ENCODE measurements around the gene ANTXR1.
"Not testable (repeated sequence)": the region's sequence is repeated elsewhere in the genome, so short reads cannot be mapped to it uniquely, and the experiment has no call there.

The ANTXR1 gene

GRCh38 chr2:69213782-69214181 is 200.8 kb downstream of the ANTXR1 start:
- ATAC-seq = no peak

DNA sequence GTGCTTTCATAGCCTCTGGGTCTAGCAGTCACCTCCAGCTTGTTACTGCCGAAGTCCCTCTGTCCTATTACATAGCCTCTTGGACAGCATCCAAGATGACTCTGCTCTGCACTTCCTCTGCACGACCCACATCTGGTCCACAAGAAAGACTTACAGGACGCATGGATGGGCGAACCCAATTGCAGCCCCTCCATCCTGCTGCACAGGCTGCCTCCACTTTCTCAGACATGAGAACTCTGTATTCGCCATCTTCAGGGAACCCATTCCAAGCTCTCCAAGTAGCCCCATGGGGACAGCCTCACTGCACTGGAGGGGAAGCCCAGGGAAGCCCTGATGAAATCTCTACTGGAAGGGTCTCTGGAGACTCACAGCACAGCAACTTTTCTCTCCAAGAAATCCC is 201.9 kb downstream of the ANTXR1 start:
- ATAC-seq = no peak

GRCh38 chr2:69216535-69217332 is 203.8 kb downstream of the ANTXR1 start:
- ATAC-seq = no peak

DNA sequence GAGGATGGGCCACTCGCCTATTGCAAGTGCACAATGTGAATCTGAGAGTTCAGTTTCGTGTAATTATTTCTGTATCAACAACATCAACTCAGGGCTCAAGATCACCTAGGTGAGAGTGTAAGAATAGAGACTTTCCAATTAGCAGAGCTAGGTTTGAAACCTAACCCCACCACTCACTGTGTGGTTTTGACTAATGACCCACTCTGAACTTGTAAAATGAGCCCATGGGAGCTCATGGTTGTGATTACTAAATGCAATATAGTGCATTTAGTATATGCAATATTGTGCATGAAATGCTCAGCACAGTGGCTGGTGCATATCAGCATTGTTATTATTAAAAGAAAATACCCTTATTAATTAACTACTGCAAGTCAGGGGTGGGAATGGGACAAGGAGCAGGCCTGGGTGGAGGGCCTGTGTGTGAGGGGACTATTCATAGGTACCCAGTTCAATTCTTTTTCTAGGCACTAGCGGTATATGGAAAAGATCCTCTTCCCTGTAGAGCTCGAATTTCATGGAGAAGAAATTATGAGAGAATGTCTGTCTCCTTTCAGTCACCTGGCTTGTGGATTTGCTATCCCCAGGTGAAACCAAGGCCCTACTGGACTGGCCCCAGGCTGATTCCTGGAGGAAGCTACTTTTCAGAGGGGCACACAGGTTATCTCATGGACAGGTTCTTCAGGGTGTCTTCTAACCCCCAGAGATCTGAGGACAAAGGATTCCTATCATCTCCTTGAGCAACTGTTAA is 204.5 kb downstream of the ANTXR1 start:
- no peak for ATAC-seq

- no peak for ATAC-seq
Measured at GRCh38 chr2:69221512-69221911, 208.5 kb downstream of the ANTXR1 start.

- no peak for ATAC-seq
Measured at GRCh38 chr2:69221960-69222751, 209.2 kb downstream of the ANTXR1 start.

DNA sequence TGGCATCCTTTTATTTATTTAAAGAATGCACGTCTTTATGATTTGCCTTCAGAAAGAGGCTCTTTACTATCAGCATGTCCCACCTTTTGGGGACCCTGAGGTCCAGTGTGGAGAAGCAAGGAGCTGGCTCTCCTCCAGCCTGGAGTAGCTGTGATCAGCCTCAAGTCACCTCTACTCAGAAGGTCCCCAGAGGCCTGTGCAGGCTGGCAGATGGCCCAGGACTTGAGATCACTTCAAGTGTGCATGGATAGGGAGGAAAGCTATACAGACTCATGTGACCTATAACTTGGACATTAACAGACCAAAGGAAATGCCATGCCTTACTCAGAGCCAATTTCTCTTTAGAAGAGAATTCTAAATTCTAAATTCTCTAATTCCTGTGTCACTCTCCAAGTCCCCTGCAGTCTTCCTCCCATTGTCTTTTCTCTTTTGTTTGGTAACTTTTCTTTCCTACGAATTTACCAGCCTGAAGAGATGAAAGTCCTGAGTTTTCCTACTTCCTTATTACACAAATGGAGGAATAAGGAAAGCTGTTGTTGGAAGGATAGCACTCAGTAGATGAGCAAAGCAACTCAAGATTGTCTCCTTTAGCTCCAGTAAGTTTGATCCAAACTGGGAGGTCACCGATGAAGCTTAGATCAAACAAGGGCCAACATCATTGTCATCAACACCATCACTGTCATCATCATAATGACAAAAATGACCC is 210.1 kb downstream of the ANTXR1 start:
- no peak for ATAC-seq

- no peak for ATAC-seq
Measured at GRCh38 chr2:69223759-69224511, 211.0 kb downstream of the ANTXR1 start.

GRCh38 chr2:69224512-69224837 is 211.5 kb downstream of the ANTXR1 start:
- no peak for ATAC-seq

- ATAC-seq = no peak
Measured at GRCh38 chr2:69225933-69226332, 213.0 kb downstream of the ANTXR1 start.

GRCh38 chr2:69226903-69227302 is 213.9 kb downstream of the ANTXR1 start:
- ATAC-seq = no peak

GRCh38 chr2:69227716-69228115 is 214.7 kb downstream of the ANTXR1 start:
- ATAC-seq = no peak

DNA sequence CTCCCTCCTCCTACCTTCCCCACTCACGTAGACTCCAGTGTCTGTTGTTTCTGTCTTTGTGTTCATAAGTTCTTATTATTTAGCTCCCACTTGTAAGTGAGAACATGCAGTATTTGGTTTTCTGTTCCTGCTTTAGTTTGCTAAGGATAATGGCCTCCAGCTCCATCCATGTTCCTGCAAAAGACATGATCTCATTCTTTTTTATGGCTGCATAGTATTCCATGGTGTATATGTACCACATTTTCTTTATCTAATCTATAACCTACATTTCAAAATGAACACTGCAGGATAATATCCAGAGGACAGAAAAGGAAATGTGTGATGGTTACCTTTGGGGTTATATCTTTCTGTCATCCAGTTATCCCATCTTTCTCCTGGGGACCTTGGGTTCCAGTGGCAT is 218.0 kb downstream of the ANTXR1 start:
- ATAC-seq = not testable (repeated sequence)

DNA sequence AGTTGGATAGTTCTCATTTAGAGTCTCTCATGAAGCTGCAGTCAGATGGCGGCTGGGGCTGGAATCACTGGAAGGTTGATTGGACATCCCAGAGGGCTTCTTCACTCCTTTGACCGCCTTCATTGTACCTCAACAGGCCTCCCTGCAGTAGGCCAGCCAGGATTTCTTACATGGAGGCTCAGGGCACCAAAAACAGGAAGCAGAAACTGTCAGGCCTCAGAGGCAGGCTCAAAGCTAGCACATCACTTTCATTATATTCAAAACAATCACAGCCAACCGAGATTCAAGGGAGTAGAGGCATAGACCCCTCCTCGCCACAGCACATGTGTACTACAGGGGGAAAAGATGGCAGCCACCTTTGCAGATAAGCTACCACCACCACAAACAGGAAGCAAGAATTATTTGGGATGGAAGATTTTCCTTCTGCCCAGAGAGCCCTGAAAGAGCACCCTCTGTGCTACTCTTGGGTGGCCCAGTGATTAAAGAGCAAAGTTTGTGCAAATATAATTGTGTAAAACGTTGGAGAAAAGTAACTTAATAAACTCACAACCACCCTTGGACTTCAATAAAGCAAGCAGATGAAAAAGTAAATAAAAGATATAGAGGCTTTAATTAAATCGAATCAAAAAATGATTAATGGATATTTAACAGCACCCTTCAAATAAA is 218.8 kb downstream of the ANTXR1 start:
- ATAC-seq = no peak

DNA sequence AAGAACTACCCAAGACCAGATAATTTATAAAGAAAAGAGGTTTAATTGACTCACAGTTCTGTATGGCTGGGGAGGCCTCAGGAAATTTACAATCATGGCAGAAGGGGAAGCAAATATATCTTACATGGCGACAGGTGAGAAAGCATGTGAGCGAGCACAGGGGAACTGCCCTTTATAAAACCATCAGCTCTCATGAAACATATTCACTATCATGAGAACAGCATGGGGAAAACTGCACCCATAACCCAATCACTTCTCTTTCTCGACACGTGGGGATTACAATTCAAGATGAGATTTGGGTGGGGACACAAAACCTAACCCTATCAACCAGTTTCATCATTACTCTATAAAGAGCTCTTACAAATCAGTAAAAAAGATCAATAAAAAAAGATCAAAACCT is 222.9 kb downstream of the ANTXR1 start:
- not testable (repeated sequence) for ATAC-seq

DNA sequence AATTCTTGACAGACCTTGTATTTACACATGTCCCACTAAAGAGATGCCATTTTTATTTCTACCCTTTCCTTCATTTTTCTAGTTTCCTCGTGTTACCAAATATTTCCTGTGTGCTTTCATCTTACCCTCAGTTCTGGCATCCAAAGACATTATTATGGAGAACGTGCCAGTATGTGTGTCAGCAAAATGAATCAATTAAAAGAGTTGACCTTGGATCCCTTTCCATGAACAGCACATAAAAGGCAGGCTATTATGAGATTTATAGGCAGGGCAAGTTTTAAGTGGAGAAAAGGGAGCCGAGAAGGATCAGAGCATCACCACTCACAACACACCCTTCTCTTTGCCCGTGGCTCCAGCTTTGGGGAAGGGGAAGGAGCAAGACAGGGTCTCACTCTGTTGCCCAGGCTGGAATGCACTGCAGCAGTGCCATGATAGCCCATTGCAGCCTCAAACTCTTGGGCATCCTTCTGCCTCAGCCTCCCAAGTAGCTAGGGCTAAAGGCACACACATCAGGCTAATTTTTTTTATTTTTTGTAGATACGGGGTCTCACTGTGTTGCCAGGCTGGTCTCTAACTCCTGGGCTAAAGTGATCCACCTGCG is 224.2 kb downstream of the ANTXR1 start:
- no peak for ATAC-seq

GRCh38 chr2:69238449-69239031 is 225.6 kb downstream of the ANTXR1 start:
- no peak for ATAC-seq

GRCh38 chr2:69241093-69241492 is 228.1 kb downstream of the ANTXR1 start:
- no peak for ATAC-seq

GRCh38 chr2:69241664-69242514 is 228.9 kb downstream of the ANTXR1 start:
- ATAC-seq = no peak

DNA sequence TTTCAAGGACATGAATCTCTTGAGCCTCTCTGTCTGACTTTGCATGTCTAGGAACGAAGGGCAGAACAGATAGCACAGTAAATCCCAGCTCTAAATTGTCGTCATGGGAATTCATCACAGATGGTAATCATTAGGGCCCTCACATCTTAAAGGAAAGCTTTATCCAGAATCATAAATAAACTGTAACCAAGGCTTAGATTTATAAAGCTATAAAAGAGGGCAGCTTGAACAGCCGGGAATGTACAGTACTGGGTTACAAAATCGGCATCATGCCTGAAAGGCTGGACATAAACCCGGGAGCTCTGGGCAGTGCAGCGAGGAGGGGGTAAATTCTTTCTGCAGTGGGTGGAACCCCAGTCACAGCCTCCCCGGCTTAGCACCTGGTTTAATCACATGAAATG is 229.7 kb downstream of the ANTXR1 start:
- no peak for ATAC-seq
